Measurements from ENCODE around the gene LCN10. TPM values are rescaled to one million over a fixed set of nuclear protein-coding genes. Genes with fewer than 3 reads are reported as not detected.
A peak's percentile ranks its signal among the peaks of the same experiment; 100 is the strongest.

Gene LCN10
- total and polyA plus RNA-seq, 7 donors, result 1.2 to 9.2 (median 2.1) TPM

DNA sequence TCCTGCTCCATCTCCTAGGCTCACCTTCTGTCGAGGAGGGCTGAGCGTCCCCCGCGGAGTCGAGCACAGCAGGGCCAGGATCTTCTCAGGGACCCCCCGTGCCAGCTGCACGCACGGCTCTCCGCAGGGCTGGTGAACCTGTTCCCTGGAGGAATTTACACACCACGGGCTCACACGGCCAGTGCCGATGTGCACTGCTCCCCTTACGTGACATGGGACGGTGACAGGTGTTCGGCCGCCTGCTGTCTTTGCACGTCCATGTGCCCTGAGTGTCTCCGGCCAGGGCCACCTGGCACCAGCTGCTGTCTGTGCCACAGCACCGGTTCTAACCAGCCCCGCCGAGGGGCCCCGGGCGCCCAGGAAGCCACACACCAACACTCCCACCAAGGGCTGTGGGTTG, 46.8 kb downstream of the LCN10 start:
- intact Hi-C loops (cut with DNase I), result no loop called here
- peak overlapping the region in 1 of 4 donors; percentile 14 for H3K27ac ChIP-seq
- TF ChIP-seq POLR2AphosphoS5 (IDR thresholded peaks at IDR 0.05) (no peak), EP300 (IDR thresholded peaks at IDR 0.05) (no peak), CTCF (IDR thresholded peaks at IDR 0.05) (no peak), POLR2A (IDR thresholded peaks at IDR 0.05) (no peak)
- no peaks in the 10 kb centered on the region for H3K9me3 ChIP-seq
- no peaks in the 10 kb centered on the region for H3K36me3 ChIP-seq
- no peaks in the 10 kb centered on the region for H3K27me3 ChIP-seq
- H3K4me1 ChIP-seq, result peaks cover 0 to 45% (median 28%) of the 10 kb centered on the region in 4 donors
- DNase-seq, result no peak
- 56 to 64% methylated on average over 23 of the region's 23 CpGs for WGBS, 2 donors
- no peak overlapping the region for H3K4me3 ChIP-seq

DNA sequence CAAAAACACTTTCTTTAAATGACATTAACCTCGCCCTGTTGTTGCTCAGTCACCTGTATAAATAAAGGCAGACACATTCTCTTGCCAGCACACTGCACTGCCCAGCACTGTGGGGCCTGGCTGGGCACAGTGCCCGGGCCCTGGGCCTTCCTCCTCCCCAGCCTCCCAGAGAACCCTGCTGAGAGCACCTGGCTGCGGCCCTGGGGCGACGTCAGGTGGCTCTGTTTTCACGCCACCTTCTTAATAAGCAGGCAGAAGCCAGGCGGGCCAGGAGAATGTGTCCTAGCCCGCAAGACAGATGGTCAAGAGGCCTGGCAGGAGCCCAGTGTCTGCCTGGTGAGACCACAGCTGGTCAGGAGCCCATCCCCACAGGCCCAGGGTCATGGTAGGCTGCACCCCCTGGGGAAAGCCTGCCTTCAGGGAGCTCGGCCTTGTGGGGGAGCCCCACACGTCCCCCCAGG, 47.3 kb downstream of the LCN10 start:
- no peak overlapping the region for H3K4me3 ChIP-seq
- peak overlapping the region in 1 of 4 donors; percentile 14 for H3K27ac ChIP-seq
- no peak for DNase-seq
- intact Hi-C loops (cut with DNase I), result no loop called here
- no peaks in the 10 kb centered on the region for H3K27me3 ChIP-seq
- TF ChIP-seq EP300 (IDR thresholded peaks at IDR 0.05), result no peak
- no peak for TF ChIP-seq POLR2AphosphoS5 (IDR thresholded peaks at IDR 0.05)
- TF ChIP-seq CTCF (IDR thresholded peaks at IDR 0.05), result no peak
- no peak for TF ChIP-seq POLR2A (IDR thresholded peaks at IDR 0.05)
- peaks cover 0 to 45% (median 28%) of the 10 kb centered on the region in 4 donors for H3K4me1 ChIP-seq
- no peaks in the 10 kb centered on the region for H3K36me3 ChIP-seq
- WGBS, 2 donors, result 18 to 60% methylated on average over 10 of the region's 10 CpGs
- no peaks in the 10 kb centered on the region for H3K9me3 ChIP-seq

- no peak for DNase-seq
- Histone ChIP-seq H3K27ac (peak overlapping the region in 1 of 4 donors; percentile 14), H3K4me1 (peaks cover 0 to 45% (median 28%) of the 10 kb centered on the region in 4 donors), H3K27me3 (no peaks in the 10 kb centered on the region), H3K4me3 (no peak overlapping the region), H3K9me3 (no peaks in the 10 kb centered on the region), H3K36me3 (no peaks in the 10 kb centered on the region)
- no peak for TF ChIP-seq CTCF (IDR thresholded peaks at IDR 0.05)
- TF ChIP-seq POLR2A (IDR thresholded peaks at IDR 0.05), result no peak
- TF ChIP-seq POLR2AphosphoS5 (IDR thresholded peaks at IDR 0.05), result no peak
- no peak for TF ChIP-seq EP300 (IDR thresholded peaks at IDR 0.05)
- 35 to 84% methylated on average over 11 of the region's 11 CpGs for WGBS, 2 donors
- intact Hi-C loops (cut with DNase I), result loop anchor here (5.0 kb wide), 1 partner anchor 208 kb away; no protein-coding TSS in a partner anchor
These were observed 47.9 kb downstream of the LCN10 start for GRCh38 chr9:136694872-136695247.

- H3K27me3 ChIP-seq, result no peaks in the 10 kb centered on the region
- no peaks in the 10 kb centered on the region for H3K9me3 ChIP-seq
- no peak overlapping the region for H3K4me3 ChIP-seq
- intact Hi-C loops (cut with DNase I), result loop anchor here (5.0 kb wide), 1 partner anchor 207 kb away; no protein-coding TSS in a partner anchor
- H3K4me1 ChIP-seq, result peaks cover 0 to 43% (median 26%) of the 10 kb centered on the region in 4 donors
- H3K27ac ChIP-seq, result peak overlapping the region in 1 of 4 donors; percentile 14
- TF ChIP-seq POLR2A (IDR thresholded peaks at IDR 0.05) (no peak), CTCF (IDR thresholded peaks at IDR 0.05) (peak in 3 of 4 experiments; percentile 37 to 68 (median 64))
- WGBS, 2 donors, result 11 to 49% methylated on average over 32 of the region's 32 CpGs
- no peaks in the 10 kb centered on the region for H3K36me3 ChIP-seq
- DNase-seq, result no peak
These were observed 48.4 kb downstream of the LCN10 start for GRCh38 chr9:136694163-136694871.
